Endothelial cell of umbilical vein (primary cell): ENCODE data around the gene CHST15. TPM values are rescaled to one million over a fixed set of nuclear protein-coding genes. Genes with fewer than 3 reads are reported as not detected.

Source experiments
- BruUV-seq: library from RNA; stranded (reverse); fragments of 400-500 nt; replicated peaks from 2 replicates; lab custom pipeline; 2021; lab: Mats Ljungman, UMichigan
- CTCF ChIA-PET: fragments of 300-600, 350-600 bp; sonication (Branson Sonifier 250); formaldehyde crosslinking; loops from one replicate; lab custom pipeline; 2021; ENCODE audit warnings: antibody characterized with exemption, inconsistent platforms; lab: Charles Lee
- POLR2A ChIA-PET: fragments of 300-600, 350-600 bp; sonication (Branson Sonifier 250); formaldehyde crosslinking; loops from one replicate; lab custom pipeline; 2021; ENCODE audit warnings: antibody characterized with exemption, inconsistent platforms; lab: Charles Lee
- DNase-seq: peaks from one replicate; pipeline ENCODE4 v3.0.0-alpha.2; 2011; ENCODE audit warnings: low read depth, low spot score
- FAIRE-seq: peaks from 2 replicates; lab custom pipeline; 2011; peaks lifted over from hg19 to GRCh38; lab: Jason Lieb, UNC
- H2AFZ ChIP-seq: 2 replicates; pipeline ENCODE4 v1.6.0; 2012; ENCODE audit warnings: low read depth, low read length, control low read depth, inconsistent platforms
- H3K27ac ChIP-seq: 2 replicates; pipeline ENCODE4 v1.5.1; 2011; ENCODE audit warnings: low read depth, mild to moderate bottlenecking, control low read depth, low read length, moderate library complexity; ENCODE audit not compliant: insufficient read depth
- H3K27me3 ChIP-seq, 2 experiments: 2 replicates each; pipeline versions ENCODE4 v1.6.0 to v1.6.1; 2011; ENCODE audit warnings: low read length in 2 of 2, mixed read lengths in 1 of 2; ENCODE audit not compliant: control insufficient read depth in 2 of 2, insufficient read depth in 2 of 2
- H3K36me3 ChIP-seq, 2 experiments: 2 replicates in 1 of 2; 3 replicates in 1 of 2; pipeline ENCODE4 v1.5.1; 2011; ENCODE audit warnings: low read length in 2 of 2, mild to moderate bottlenecking in 1 of 2, moderate library complexity in 1 of 2; ENCODE audit not compliant: control insufficient read depth in 2 of 2, insufficient read depth in 2 of 2; ENCODE audit errors: extremely low read depth in 1 of 2
- H3K4me1 ChIP-seq: 3 replicates; pipeline ENCODE4 v1.5.1; 2011; ENCODE audit warnings: mild to moderate bottlenecking, low read length; ENCODE audit not compliant: control insufficient read depth, insufficient read depth; ENCODE audit errors: extremely low read depth
- H3K4me2 ChIP-seq: 2 replicates; pipeline ENCODE4 v1.6.1; 2011; ENCODE audit warnings: low read length, control low read depth, mixed read lengths; ENCODE audit not compliant: insufficient read depth
- H3K4me3 ChIP-seq, 3 experiments: fragments of 200-600 bp in 1 of 3; sonication (generic), shearing (Covaris generic) in 1 of 3; replicated peaks in 1 of 3; 2 replicates each; pipeline ENCODE4 v1.5.1; 2011 to 2016; ENCODE audit warnings: control low read depth in 3 of 3, low read length in 3 of 3, mild to moderate bottlenecking in 2 of 3, inconsistent platforms in 1 of 3, low read depth in 1 of 3, moderate library complexity in 1 of 3; ENCODE audit not compliant: insufficient read depth in 1 of 3
- H3K79me2 ChIP-seq: 2 replicates; pipeline ENCODE4 v1.6.0; 2012; ENCODE audit warnings: low read length, inconsistent platforms; ENCODE audit not compliant: control insufficient read depth, insufficient read depth
- H3K9ac ChIP-seq: replicated peaks from 2 replicates; pipeline ENCODE3; 2011; ENCODE audit warnings: low read length, control low read depth; ENCODE audit not compliant: insufficient read depth; ENCODE audit errors: extremely low read depth
- H3K9me1 ChIP-seq: replicated peaks from 3 replicates; pipeline ENCODE4 v1.6.0; 2011; ENCODE audit warnings: mild to moderate bottlenecking, low read length; ENCODE audit not compliant: control insufficient read depth, insufficient read depth; ENCODE audit errors: extremely low read depth
- H3K9me3 ChIP-seq: replicated peaks from 2 replicates; pipeline ENCODE4 v1.5.1; 2012; ENCODE audit warnings: low read length, inconsistent platforms; ENCODE audit not compliant: control insufficient read depth, insufficient read depth
- H4K20me1 ChIP-seq: replicated peaks from 2 replicates; pipeline ENCODE3; 2011; ENCODE audit warnings: mild to moderate bottlenecking, low read length; ENCODE audit not compliant: control insufficient read depth, insufficient read depth; ENCODE audit errors: extremely low read depth
- FOS ChIP-seq: IDR thresholded peaks from 2 replicates; pipeline ENCODE4 v1.6.1; 2011; ENCODE audit warnings: mild to moderate bottlenecking, low read length, moderate library complexity, borderline replicate concordance; ENCODE audit not compliant: insufficient read depth
- GATA2 ChIP-seq: IDR thresholded peaks from 2 replicates; pipeline ENCODE4 v1.7.0; 2011; ENCODE audit warnings: low read depth, mild to moderate bottlenecking, moderate library complexity, mixed read lengths, low read length; ENCODE audit not compliant: insufficient read length, insufficient read depth
- JUN ChIP-seq: IDR thresholded peaks from 2 replicates; pipeline ENCODE4 v1.6.1; 2011; ENCODE audit warnings: borderline replicate concordance, low read depth; ENCODE audit not compliant: insufficient read length, insufficient read depth
- POLR2A ChIP-seq: IDR thresholded peaks from 2 replicates; pipeline ENCODE4 v1.6.1; 2012; ENCODE audit warnings: low read depth, mild to moderate bottlenecking, control low read depth, low read length
- POLR2AphosphoS5 ChIP-seq: IDR thresholded peaks from 2 replicates; pipeline ENCODE4 v1.6.1; 2012; ENCODE audit warnings: low read depth, mild to moderate bottlenecking, control low read depth, low read length, moderate library complexity; ENCODE audit not compliant: insufficient read depth
- dilution Hi-C: fragments of 300-500 bp; cut with MboI; formaldehyde crosslinking; loops from one replicate; pipeline ENCODE4 v1.15.0; 2019; ENCODE audit warnings: low sequenced_read_pairs; ENCODE audit not compliant: extremely low pct_ligation_motif_present
- intact Hi-C: fragments of 100-400 bp; cut with micrococcal nuclease; formaldehyde crosslinking; loops from one replicate; pipeline ENCODE4 v1.10.0; 2022
- polyA plus RNA-seq, 4 experiments: library from polyadenylated mRNA; depleted of rRNA in 3 of 4; stranded (reverse) in 3 of 4; unstranded in 1 of 4; fragments of >200 nt; gene quantifications; 2 replicates each; pipeline versions ENCODE4 v1.2.1 to v1.2.3, GENCODE V29; 2011 to 2012; ENCODE audit warnings: missing spikeins in 1 of 4
- total RNA-seq: library from RNA; stranded (reverse); gene quantifications from 2 replicates; pipeline ENCODE4 v1.2.3, GENCODE V29; 2021
- TF ChIP-seq, protein P1 (sequence below), 2 donors: IDR thresholded peaks; 1 replicate in 1 of 2; 2 replicates in 1 of 2; pipeline ENCODE4 v1.5.1; 2011; ENCODE audit warnings: low read length in 2 of 2, mild to moderate bottlenecking in 2 of 2, moderate library complexity in 2 of 2, control low read depth in 1 of 2, inconsistent platforms in 1 of 2, low read depth in 1 of 2; ENCODE audit not compliant: insufficient read depth in 1 of 2; ENCODE audit errors: extremely low read depth in 1 of 2

Gene CHST15
- total and polyA plus RNA-seq, 2 donors (not counting 3 experiments of a cell fraction or from before 2014, with no cell fraction given) = 23.1 to 29.2 TPM

- Histone ChIP-seq H3K4me2 (no peak overlapping the region), H4K20me1 (no peaks in the 10 kb centered on the region), H3K27ac (no peak overlapping the region), H3K9ac (no peak overlapping the region), H3K36me3 (no peaks in the 10 kb centered on the region), H3K9me1 (no peaks in the 10 kb centered on the region), H2AFZ (no peak overlapping the region), H3K4me3 (no peak overlapping the region), H3K27me3 (no peaks in the 10 kb centered on the region), H3K4me1 (peaks cover 11% of the 10 kb centered on the region), H3K9me3 (no peaks in the 10 kb centered on the region), H3K79me2 (no peaks in the 10 kb centered on the region)
- POLR2A ChIA-PET = no interaction called here
- intact Hi-C loops (no loop called here), dilution Hi-C loops (no loop called here)
- no TSS peak for BruUV-seq
- FAIRE-seq = no peak
- DNase-seq = no peak
- no peak for TF ChIP-seq POLR2A
- TF ChIP-seq, protein P1, sequence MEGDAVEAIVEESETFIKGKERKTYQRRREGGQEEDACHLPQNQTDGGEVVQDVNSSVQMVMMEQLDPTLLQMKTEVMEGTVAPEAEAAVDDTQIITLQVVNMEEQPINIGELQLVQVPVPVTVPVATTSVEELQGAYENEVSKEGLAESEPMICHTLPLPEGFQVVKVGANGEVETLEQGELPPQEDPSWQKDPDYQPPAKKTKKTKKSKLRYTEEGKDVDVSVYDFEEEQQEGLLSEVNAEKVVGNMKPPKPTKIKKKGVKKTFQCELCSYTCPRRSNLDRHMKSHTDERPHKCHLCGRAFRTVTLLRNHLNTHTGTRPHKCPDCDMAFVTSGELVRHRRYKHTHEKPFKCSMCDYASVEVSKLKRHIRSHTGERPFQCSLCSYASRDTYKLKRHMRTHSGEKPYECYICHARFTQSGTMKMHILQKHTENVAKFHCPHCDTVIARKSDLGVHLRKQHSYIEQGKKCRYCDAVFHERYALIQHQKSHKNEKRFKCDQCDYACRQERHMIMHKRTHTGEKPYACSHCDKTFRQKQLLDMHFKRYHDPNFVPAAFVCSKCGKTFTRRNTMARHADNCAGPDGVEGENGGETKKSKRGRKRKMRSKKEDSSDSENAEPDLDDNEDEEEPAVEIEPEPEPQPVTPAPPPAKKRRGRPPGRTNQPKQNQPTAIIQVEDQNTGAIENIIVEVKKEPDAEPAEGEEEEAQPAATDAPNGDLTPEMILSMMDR (IDR thresholded peaks at IDR 0.05; ENCODE audit: extremely low read depth in 1 of 2, insufficient read depth in 1 of 2, low read depth in 1 of 2, low read length in 2 of 2) = no peak
- no peak for TF ChIP-seq FOS
- no peak for TF ChIP-seq JUN
- no peak for TF ChIP-seq POLR2AphosphoS5
- TF ChIP-seq GATA2 = no peak
- CTCF ChIA-PET = no interaction called here
Measured at GRCh38 chr10:124056337-124056980, 36.9 kb downstream of the CHST15 start.
